ENCODE data around the gene ANKRD53. TPM values are rescaled to one million over a fixed set of nuclear protein-coding genes. Genes with fewer than 3 reads are reported as not detected.

The ANKRD53 gene
- total and polyA plus RNA-seq, 9 of the 15 experiments (the other 6 are each of a cell fraction or from before 2014, with no cell fraction given) = 0.18 TPM; not detected in 8

GRCh38 chr2:71001981-71002570 is 23.6 kb downstream of the ANKRD53 start:
- in situ Hi-C loops (cut with MboI) = no loop called here
- H3K27ac ChIP-seq (ENCODE audit: extremely low read depth, low read depth, low read length) = no peak overlapping the region
- intact Hi-C loops (cut with micrococcal nuclease) = loop anchor here (10.0 kb wide), 1 partner anchor 153 kb away; no protein-coding TSS in a partner anchor
- no TSS peak for BruUV-seq (replicated peaks)
- ChIA-PET POLR2A (interaction anchor here (0.6 to 1.0 kb wide), 3 partner anchors 67 to 743 kb away, joined by 3 read pairs; partner anchors contain the start of gene NAGK), CTCF (ENCODE audit: low intra/inter-chr PET ratio) (interaction anchor here (1.5 kb wide), 1 partner anchor 37 kb away, joined by 5 read pairs; no protein-coding TSS in a partner anchor)
- H3K9me1 ChIP-seq (ENCODE audit: control insufficient read depth, insufficient read depth, low read length) = peaks cover 3% of the 10 kb centered on the region
- no peaks in the 10 kb centered on the region for H3K9me3 ChIP-seq (replicated peaks; ENCODE audit: control insufficient read depth, insufficient read depth, low read depth, low read length)
- H3K4me2 ChIP-seq (ENCODE audit: insufficient read depth, low read length) = peak overlapping the region; percentile 16; the same call in 1 of the 2 replicates
- H3K4me1 ChIP-seq (replicated peaks in 1 of 2; ENCODE audit: control insufficient read depth in 2 of 2, insufficient read depth in 2 of 2, low read length in 2 of 2) = peaks cover 17 to 20% of the 10 kb centered on the region in 2 experiments; a peak in 4 of 5 replicates
- TF ChIP-seq SRF (CRISPR knock-in tag; IDR thresholded peaks at IDR 0.05) = peak in 1 of 2 experiments; percentile 52; a peak in 1 of 4 replicates
- TF ChIP-seq ZNF263 (CRISPR knock-in tag; IDR thresholded peaks at IDR 0.05; ENCODE audit: borderline replicate concordance) = no peak
- FAIRE-seq = no peak
- no peaks in the 10 kb centered on the region for H3K36me3 ChIP-seq (ENCODE audit: control insufficient read depth, insufficient read depth, low read length)
- H4K20me1 ChIP-seq (replicated peaks; ENCODE audit: control insufficient read depth, insufficient read depth, low read length) = no peaks in the 10 kb centered on the region
- H3K9ac ChIP-seq (ENCODE audit: insufficient read depth in 1 of 2, low read depth in 2 of 2, low read length in 2 of 2) = no peak overlapping the region
- ATAC-seq = no peak
- no peak overlapping the region for H3K4me3 ChIP-seq
- WGBS (ENCODE audit: insufficient coverage, low coverage, missing lambda C conversion rate) = 39% methylated on average over 8 of the region's 11 CpGs
- peak in 3 of 4 experiments; percentile 7 to 12 (median 8) for DNase-seq (ENCODE audit: extremely low read depth in 1 of 4, low spot score in 3 of 4)
- no peaks in the 10 kb centered on the region for H3K79me2 ChIP-seq (ENCODE audit: control insufficient read depth, insufficient read depth, low read length)
- peak overlapping the region; percentile 98; the same call in 1 of the 2 replicates for H2AFZ ChIP-seq (ENCODE audit: low read depth, low read length)
- no peaks in the 10 kb centered on the region for H3K27me3 ChIP-seq (ENCODE audit: control insufficient read depth in 2 of 2, insufficient read depth in 2 of 2, low read length in 2 of 2)

GRCh38 chr2:71003396-71003795 is 25.0 kb downstream of the ANKRD53 start:
- no peak for ATAC-seq
- H4K20me1 ChIP-seq (replicated peaks; ENCODE audit: control insufficient read depth, insufficient read depth, low read length) = no peaks in the 10 kb centered on the region
- FAIRE-seq = no peak
- POLR2A ChIA-PET = no interaction called here
- intact Hi-C loops (cut with micrococcal nuclease) = loop anchor here (10.0 kb wide), 1 partner anchor 151 kb away; no protein-coding TSS in a partner anchor
- no peak overlapping the region for H3K9ac ChIP-seq (ENCODE audit: insufficient read depth in 1 of 2, low read depth in 2 of 2, low read length in 2 of 2)
- peaks cover 3% of the 10 kb centered on the region for H3K9me1 ChIP-seq (ENCODE audit: control insufficient read depth, insufficient read depth, low read length)
- H3K27me3 ChIP-seq (ENCODE audit: control insufficient read depth in 2 of 2, insufficient read depth in 2 of 2, low read length in 2 of 2) = peaks cover 0 to 5% of the 10 kb centered on the region in 2 experiments; a peak in 3 of 5 replicates
- in situ Hi-C loops (cut with MboI) = no loop called here
- H3K79me2 ChIP-seq (ENCODE audit: control insufficient read depth, insufficient read depth, low read length) = no peaks in the 10 kb centered on the region
- H3K27ac ChIP-seq (ENCODE audit: extremely low read depth, low read depth, low read length) = no peak overlapping the region; the same call in 2 of the 3 replicates
- 54% methylated on average over 6 of the region's 6 CpGs for WGBS (ENCODE audit: insufficient coverage, low coverage, missing lambda C conversion rate)
- CTCF ChIA-PET (ENCODE audit: low intra/inter-chr PET ratio) = no interaction called here
- H3K36me3 ChIP-seq (ENCODE audit: control insufficient read depth, insufficient read depth, low read length) = no peaks in the 10 kb centered on the region
- no TSS peak for BruUV-seq (replicated peaks)
- no peak overlapping the region for H3K4me2 ChIP-seq (ENCODE audit: insufficient read depth, low read length)
- no peak overlapping the region for H2AFZ ChIP-seq (ENCODE audit: low read depth, low read length)
- H3K4me1 ChIP-seq (replicated peaks in 1 of 2; ENCODE audit: control insufficient read depth in 2 of 2, insufficient read depth in 2 of 2, low read length in 2 of 2) = peaks cover 17 to 23% of the 10 kb centered on the region in 2 experiments; a peak in 4 of 5 replicates
- H3K9me3 ChIP-seq (replicated peaks; ENCODE audit: control insufficient read depth, insufficient read depth, low read depth, low read length) = no peaks in the 10 kb centered on the region
- DNase-seq (ENCODE audit: extremely low read depth in 1 of 4, low spot score in 3 of 4) = no peak
- H3K4me3 ChIP-seq = no peak overlapping the region
- no peak for TF ChIP-seq ZNF639 (CRISPR knock-in tag; conservative IDR thresholded peaks at IDR 0.05 in 1 of 2, IDR thresholded peaks at IDR 0.05 in 1 of 2)
- no peak for TF ChIP-seq MCM7 (IDR thresholded peaks at IDR 0.05)
- no peak for TF ChIP-seq TFAP4 (CRISPR knock-in tag; IDR thresholded peaks at IDR 0.05; ENCODE audit: borderline replicate concordance)
- no peak for TF ChIP-seq ETV6 (IDR thresholded peaks at IDR 0.05; ENCODE audit: borderline replicate concordance in 1 of 2, low read depth in 2 of 2, low read length in 1 of 2)
- no peak for TF ChIP-seq ETV6 (CRISPR knock-in tag; IDR thresholded peaks at IDR 0.05; ENCODE audit: borderline replicate concordance)
- TF ChIP-seq CBX3 (IDR thresholded peaks at IDR 0.05; ENCODE audit: borderline replicate concordance in 1 of 2, low read length in 2 of 2) = no peak
- TF ChIP-seq ZBTB2 (IDR thresholded peaks at IDR 0.05) = no peak

All from K562 (cell line).